Tibial nerve (tissue), 3 donors: ENCODE results near the gene APOBEC3B.

Experiments
- POLR2A ChIP-seq, 2 donors: fragments of 450-650 bp; IDR thresholded peaks; one replicate each; pipeline ENCODE4 v1.6.1; 2017; ENCODE audit warnings: antibody characterized with exemption in 2 of 2, mild to moderate bottlenecking in 2 of 2, moderate library complexity in 2 of 2
- TF ChIP-seq, protein P1 (sequence below), 5 experiments: fragments of 200-600 bp in 3 of 5; fragments of 450-650 bp in 2 of 5; sonication (generic) in 3 of 5; IDR thresholded peaks; one replicate each; pipeline ENCODE4 v1.5.1; 2016 to 2019; ENCODE audit warnings: antibody characterized with exemption in 5 of 5, mild to moderate bottlenecking in 3 of 5, moderate library complexity in 2 of 5

DNA sequence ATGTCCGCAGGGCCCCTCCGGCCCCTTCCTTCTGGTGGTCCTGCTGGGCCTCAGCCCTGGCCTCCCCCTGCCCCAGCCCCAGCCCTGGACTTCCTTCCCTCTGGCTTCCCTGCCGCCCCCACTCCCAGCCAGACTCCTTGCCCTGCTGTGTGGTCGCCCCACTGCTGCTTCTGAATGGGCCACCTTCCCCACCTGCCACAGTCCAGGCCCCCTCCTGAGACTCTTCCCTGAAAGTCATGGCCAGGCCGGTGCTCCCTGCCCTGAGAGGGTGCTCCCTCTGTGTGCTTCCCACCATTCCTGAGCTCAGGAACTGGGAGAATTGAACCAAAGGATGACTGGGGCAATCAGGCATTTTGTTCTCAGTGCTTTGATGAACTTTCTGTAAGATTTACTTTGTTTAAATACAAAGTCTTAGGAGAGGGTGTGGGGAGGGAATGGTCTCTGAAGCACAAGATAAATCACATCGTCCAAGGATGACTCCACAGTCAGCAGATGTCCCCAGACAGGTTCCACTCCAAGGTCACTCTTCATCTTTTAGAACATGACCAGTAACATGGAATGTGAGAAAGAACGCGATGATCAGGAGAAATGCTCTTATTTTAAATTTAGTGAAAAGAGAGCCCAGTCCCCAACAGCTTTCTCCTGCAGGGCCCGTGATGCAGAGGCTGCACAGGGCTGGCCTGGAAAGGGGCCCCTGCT lies 39.6 kb downstream of the APOBEC3B start:
- no peak for TF ChIP-seq POLR2A (IDR thresholded peaks at IDR 0.05)
- TF ChIP-seq, protein P1, sequence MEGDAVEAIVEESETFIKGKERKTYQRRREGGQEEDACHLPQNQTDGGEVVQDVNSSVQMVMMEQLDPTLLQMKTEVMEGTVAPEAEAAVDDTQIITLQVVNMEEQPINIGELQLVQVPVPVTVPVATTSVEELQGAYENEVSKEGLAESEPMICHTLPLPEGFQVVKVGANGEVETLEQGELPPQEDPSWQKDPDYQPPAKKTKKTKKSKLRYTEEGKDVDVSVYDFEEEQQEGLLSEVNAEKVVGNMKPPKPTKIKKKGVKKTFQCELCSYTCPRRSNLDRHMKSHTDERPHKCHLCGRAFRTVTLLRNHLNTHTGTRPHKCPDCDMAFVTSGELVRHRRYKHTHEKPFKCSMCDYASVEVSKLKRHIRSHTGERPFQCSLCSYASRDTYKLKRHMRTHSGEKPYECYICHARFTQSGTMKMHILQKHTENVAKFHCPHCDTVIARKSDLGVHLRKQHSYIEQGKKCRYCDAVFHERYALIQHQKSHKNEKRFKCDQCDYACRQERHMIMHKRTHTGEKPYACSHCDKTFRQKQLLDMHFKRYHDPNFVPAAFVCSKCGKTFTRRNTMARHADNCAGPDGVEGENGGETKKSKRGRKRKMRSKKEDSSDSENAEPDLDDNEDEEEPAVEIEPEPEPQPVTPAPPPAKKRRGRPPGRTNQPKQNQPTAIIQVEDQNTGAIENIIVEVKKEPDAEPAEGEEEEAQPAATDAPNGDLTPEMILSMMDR (IDR thresholded peaks at IDR 0.05): no peak
